GM12864 (cell line): ENCODE data around the gene TRIM63.

Experiments used
- DNase-seq: peaks from one replicate; pipeline ENCODE4 v3.0.0-alpha.2; 2011; ENCODE audit warnings: low read depth
- H3K4me3 ChIP-seq: 2 replicates; pipeline ENCODE4 v1.5.1; 2011; ENCODE audit warnings: mild to moderate bottlenecking, low read depth, low read length, control low read depth
- CTCF ChIP-seq: IDR thresholded peaks from 2 replicates; pipeline ENCODE4 v1.5.1; 2011; ENCODE audit warnings: low read depth, mild to moderate bottlenecking, moderate library complexity, low read length, control low read depth, inconsistent platforms; ENCODE audit errors: missing control alignments

TRIM63 gene

GRCh38 chr1:26023009-26023408, 44.4 kb downstream of the TRIM63 start:
- H3K4me3 ChIP-seq: no peak overlapping the region
- no peak for DNase-seq
- TF ChIP-seq CTCF: no peak

GRCh38 chr1:26022404-26022779, 45.0 kb downstream of the TRIM63 start:
- no peak for DNase-seq
- no peak for TF ChIP-seq CTCF
- H3K4me3 ChIP-seq: no peak overlapping the region

- no peak within 1 kb of the TSS for H3K4me3 ChIP-seq
- DNase-seq: no peak
- TF ChIP-seq CTCF: no peak
These were observed 45.6 kb downstream of the TRIM63 start, which contains the start of gene EXTL1 for GRCh38 chr1:26021647-26022403. Gene EXTL1, plus strand, starts transcription at chr1:26021775. Its CDS starts 872 bp downstream, at chr1:26022647.

- H3K4me3 ChIP-seq: no peak overlapping the region
- no peak for TF ChIP-seq CTCF
- no peak for DNase-seq
These were observed 46.3 kb downstream of the TRIM63 start for GRCh38 chr1:26020941-26021646.

GRCh38 chr1:26020330-26020768, 47.1 kb downstream of the TRIM63 start:
- H3K4me3 ChIP-seq: no peak overlapping the region
- no peak for TF ChIP-seq CTCF
- no peak for DNase-seq

GRCh38 chr1:26019641-26020315, 47.7 kb downstream of the TRIM63 start:
- DNase-seq: no peak
- no peak for TF ChIP-seq CTCF
- H3K4me3 ChIP-seq: no peak overlapping the region
